Activated CD4-positive, alpha-beta T cell treated with anti-CD3 and anti-CD28 coated beads, Interleukin-2, Interleukin-4, amounts not matched to agents 100 ng/mL and 50 ng/mL, durations not matched to agents 16 hours and 8 hours (primary cell): ENCODE results near the gene SPDEF.

Source experiments
- DNase-seq: peaks from one replicate; pipeline ENCODE4 v3.0.0-alpha.2; 2020; ENCODE audit warnings: low spot score

The SPDEF gene

DNA sequence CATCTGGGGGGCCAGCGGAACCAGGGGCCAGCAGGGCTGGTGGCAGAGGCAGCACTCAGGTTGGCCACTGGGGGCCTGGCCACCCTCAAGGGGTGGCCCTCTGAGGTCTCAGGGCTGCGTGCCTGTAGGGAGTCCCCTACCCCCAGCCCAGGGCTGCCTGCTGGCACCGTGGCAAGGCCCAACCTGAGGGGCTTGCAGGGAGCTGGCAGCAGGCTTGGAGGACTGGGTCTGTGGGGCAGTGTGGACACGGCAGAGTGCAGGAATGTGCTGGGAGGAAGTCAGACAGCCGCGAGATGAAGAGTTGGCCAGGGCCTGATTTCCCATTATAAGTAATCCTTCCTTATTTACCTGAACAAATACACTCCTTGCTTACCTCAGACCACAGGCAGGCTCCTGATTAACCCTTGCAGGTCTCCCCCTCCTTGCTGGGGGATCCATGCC lies at the start of gene SPDEF:
Gene SPDEF, minus strand, starts transcription at position 299 of the 441 bp plus-strand sequence. CDS start 11,874 bp downstream, outside the sequence.
- DNase-seq, result no peak

DNA sequence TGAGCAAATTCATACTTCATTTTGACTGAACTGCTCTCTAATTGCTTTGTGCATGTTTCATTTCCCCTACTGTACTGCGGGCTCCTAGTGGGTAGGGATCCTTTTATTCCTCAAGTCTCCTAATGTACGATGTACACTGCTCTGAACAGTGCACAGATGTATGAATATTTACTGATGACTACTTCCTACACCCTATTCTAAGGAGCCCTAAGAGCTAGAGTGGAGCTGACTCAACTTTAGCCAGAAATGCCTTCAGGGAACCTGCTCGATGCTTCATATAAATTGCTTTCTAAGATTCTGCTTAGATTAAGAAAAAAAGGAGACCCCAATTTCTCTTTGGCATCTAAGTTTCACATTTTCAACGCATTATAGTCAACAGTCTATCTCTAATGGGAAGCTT lies 47.6 kb upstream of the SPDEF start:
- DNase-seq, result no peak

DNA sequence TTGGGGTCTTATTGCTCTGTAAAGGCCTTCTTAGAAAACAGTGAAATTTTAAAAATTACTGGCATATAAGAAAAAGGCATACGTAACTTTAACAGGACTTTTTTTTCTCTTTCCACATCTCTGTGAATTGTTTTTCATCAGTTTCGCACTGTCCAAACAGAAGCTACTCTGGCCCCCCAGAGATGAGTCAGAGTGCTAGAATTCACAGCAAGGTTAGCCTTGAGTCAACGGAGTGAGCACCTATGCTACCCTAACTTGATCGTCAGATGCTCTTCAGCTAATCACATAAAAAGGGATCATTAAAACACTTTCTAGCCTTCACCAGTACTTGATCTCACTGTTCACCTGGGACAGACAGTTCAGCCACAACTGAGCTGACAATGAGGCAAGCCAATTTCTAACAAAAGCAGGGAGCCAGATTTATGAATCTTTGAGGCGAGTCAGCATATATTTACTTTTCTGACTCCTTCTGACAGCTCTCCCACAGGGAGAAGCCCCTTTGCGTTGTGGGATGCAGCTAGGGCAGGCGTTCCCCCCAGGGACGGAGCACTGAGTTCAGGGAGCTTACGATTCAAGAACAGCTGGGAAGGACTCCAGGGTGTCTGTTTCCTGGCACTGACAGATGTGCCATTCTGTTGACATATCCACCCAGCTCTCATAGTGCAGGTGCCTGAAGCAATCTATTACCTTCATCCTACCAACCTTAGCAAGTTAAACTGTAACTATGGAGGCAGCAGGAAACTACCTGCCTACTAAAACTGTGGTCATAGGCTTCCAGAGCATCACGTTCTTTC lies 46.4 kb upstream of the SPDEF start:
- no peak for DNase-seq

DNA sequence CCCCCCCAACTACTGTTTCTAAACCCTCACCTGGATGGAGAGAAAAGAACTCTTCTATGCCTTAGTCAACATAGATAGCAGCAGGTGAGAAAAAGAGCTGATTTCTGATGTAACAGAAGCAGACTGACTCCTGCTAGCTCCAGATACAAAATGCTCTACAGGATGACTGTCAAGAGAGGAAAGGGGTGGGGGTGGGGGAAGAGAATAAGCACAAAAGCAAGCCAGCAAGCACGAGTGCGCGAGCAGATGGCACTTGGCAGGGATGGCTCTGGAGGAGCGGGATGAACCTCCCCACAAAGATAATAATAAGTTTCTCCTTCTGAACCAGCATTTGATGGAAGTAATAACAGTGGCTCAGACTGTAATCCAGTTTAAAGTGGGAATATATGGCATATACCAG lies 45.6 kb upstream of the SPDEF start:
- no peak for DNase-seq

DNA sequence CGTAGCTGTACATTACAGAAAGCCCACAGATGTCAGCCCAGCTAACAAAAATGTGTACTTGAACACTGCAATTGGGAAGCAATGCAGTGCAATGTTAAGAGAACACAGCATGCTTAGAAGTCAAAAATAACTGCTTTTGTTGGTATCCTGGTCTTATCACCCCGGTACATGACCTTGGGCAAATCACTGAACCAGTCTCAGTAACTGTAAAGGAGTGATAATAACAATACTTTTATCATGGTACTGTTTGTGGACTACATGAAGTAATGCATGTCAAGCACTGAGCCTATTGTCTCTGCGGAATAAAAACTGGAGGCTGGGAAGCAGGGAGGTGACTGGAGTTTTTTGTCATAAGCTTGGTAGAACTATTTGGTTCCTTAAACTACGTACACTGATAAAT lies 44.7 kb upstream of the SPDEF start:
- no peak for DNase-seq

DNA sequence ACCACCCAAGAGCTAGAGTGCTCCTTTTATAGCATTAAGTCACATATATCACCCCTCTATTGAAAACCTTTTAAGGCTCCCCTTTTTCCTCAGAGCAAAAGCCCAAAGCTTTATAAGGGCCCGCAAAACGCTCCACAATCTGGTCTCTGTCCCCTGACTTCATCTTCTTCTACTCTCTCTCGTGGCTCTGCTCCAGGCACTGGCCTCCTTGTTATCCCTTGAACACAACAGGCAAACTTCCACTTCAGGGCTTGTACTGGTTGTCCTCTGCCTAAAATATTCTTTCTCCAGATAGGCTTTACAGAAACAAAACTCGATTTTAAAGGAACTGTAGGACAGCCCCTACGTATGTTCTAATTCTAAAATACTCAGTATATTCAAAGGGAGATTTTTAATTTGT lies 44.0 kb upstream of the SPDEF start:
- no peak for DNase-seq

DNA sequence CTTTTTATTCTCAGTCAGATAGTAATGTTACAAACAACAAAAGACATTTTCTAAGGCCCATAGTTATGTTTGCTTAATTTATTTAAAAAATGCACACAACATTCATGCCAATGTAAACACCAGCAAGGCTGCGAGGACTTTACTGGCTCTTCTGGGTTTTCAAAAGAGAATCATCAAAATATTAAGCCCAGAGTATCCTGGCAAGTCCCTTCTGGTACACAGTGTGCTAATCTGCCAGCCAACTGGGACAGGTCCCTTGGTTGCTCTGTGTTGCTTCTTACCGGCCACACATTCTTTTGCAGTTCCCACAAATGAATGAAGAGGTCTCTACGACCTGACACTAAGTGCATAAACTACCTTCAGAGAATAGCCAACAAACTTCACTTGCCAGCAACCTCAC lies 42.6 kb upstream of the SPDEF start:
- DNase-seq, result no peak

DNA sequence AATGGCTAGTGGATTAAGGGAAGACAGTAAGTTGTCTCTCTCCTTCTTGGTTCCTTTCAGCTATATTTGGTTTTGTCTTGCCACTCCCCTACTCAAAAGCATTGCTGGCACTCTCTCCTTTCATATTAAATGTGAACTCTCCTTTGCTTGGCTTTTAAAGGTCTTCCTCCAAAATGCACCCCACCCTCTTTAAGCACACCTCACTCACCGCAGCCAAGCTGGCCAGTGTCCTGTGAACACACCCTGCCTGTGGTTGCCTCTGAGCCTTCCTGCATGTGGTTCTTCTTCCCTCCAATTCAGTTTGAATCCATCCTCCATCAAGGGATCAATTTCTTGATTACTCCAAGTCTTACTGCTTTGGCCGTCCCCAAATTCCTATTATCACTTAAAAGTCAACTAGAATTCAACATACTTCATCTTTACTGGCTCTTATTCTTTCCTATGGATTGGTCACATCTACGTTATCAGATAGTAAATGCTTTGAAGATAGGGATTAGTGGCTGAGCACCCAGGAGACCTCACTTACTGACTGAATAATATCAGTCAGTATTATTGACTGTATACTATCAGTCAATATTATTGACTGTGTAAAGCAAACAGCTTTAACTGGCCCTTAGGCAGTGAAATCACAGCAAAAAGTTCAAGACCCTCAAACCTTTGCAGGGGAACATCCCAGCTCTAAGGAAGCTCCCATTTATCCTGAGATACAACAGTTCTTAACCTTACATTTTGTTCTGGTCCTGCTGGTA lies 41.6 kb upstream of the SPDEF start:
- no peak for DNase-seq

DNA sequence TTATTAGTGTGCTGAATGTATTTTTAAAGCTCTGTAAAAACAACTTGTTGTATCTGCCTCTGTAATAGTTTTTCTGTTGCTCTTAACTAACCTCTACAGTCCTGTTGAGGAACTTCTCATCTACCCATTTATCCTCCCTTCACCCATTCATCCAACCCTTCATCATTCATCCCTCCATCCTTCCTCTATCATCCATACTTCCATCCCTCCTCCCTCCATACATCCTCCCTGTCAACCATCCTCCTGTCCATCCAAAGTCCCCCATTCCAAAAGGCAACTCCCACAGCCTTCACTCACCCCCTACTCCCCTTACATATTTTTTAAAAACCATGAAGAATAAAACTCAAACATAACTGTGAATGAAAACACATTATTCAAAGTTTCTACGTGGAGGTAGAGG lies 40.7 kb upstream of the SPDEF start:
- no peak for DNase-seq

DNA sequence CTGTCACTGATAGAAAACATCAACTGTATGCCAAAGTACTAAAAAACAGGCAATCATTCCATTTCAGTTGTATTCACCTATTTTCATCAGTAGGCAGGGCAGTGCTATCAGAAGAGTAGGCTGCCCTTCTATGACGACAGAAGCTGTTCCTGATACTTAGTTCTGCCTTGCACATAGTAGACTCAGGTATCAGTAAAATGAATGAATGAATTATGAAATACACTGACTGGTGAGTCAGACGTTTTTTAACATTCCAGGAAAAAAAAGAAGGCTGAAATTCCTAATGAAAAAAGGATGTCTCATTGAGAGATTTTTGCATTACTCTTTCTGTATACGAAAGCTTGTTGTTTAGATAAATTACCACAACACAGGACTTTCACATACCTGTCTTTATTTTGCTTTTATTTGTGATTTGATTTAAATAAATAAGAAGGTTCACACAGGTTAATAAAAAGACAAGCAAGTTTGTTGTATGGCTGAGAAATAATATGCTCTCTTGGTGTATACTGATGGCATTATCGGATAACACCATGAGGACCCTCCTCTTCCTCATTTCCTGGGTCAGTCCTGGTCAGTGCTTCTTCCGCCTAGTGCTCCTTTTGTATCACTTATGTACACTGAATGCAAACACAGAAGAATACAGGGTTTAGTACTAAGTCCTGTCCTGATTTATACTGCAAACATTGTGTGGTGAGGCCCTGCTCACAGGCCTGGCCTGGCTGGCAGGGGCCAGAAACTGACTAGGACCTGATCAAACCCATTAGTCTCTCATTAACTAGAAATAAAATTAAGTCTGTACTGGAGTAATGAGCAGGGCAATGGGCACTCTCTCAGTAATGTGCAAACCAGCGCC lies 39.4 kb upstream of the SPDEF start:
- DNase-seq, result no peak

DNA sequence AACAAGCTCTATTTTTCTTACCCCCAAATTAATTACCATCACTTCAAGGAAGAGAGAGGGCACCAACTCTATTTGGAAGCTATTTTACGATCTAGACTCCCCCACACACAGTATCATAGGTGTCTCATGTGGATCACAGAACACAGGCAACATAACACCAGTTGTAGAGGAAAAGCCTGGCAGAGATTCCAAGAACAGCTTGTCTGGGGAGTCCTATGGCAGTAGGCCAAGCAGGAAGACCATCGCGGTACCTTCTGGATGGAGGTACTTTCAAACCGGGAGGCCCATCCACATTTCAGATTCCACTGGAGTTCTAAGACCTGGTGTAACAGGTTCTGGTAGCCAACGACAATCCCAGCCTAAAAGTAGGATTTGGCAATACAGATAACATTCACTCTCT lies 37.6 kb upstream of the SPDEF start:
- DNase-seq, result no peak

DNA sequence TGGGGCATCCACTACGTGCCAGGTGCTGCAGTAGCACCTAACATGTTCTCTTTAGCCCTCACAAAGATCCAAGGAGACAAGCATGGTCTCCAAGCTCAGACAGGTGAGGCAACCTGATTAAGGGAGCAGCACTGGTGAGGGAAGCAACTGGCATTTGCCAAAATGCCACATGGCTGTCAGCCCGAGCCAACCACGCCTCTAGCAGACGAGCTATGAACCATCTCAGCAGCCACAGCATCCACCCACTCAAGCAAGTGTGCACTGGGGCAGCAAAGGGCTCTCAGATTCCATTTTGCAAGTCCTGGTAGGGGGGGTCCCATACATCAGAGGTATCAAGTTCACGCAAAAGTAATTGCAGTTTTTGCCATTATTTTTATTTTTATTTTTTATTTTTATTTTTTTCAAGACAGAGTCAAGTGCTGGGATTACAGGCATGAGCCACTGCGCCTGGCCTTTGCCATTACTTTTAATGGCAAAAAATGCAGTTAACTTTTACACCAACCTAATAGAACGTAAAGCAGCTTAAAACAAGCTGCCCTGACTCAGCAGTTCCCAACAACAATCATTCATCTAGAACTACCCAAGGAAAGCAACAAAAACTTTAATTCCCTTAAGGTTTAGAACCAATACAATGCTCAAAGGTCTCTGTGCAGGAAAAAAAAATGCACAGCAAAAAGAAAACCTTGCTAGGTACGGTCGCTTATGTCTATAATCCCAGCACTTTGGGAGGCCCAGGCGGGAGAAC lies 36.3 kb upstream of the SPDEF start:
- no peak for DNase-seq

DNA sequence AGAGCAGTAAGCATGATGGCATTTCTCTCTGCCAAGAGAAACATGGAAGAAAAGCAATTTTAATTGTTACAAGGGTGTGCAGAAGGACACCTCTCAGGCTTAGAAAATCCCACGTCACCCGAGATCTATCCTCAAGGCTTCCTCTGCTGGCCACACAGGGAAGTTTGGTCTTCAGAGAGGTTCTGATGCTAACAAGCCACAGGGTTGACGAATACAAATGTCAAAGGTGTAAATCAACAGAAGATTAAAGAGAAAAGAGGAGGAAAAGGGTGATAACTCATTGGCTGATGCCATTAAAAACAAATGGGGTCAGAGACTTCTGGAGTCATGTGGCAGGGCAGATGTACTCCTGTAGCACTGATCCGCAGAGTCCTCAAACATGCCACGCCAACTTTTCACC lies 33.6 kb upstream of the SPDEF start:
- no peak for DNase-seq

DNA sequence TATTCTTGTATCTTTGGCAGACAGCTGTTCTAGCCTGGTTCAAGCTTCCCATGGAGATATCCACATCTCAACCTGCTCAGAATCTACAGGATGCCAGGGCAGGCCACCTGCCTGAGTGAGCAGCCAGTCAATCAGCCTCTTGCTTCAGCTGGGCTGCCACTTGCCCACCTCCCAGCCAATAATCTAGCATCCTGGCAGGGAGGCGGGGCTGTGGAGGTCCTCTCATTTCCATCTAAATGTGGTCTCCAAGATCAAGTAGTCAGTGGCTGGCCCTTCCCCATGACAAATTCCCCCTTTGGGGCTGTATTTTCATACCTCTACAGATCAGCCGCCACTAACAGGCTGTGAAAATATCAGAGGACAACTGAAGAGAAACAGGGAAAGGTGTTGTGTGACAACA lies 33.0 kb upstream of the SPDEF start:
- no peak for DNase-seq

DNA sequence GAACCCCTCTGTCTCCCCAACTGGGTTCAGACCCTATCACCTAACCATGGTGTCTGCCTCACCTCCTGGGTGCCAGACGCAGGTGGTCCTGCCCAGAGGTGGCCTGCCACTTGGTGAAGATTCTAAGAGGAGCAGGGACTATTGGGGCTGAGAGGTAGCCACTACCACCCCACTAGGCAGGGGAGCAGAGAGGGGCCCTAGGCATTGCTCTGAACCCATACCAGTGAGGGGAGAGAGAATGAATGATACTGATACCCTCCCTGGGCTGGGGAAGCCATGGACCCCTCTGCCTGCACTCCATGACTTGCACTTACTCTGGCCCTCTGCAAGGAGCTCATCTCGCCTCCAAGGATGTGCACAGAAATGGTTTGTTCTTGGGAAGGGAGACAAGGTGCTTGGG lies 31.7 kb upstream of the SPDEF start:
- no peak for DNase-seq

DNA sequence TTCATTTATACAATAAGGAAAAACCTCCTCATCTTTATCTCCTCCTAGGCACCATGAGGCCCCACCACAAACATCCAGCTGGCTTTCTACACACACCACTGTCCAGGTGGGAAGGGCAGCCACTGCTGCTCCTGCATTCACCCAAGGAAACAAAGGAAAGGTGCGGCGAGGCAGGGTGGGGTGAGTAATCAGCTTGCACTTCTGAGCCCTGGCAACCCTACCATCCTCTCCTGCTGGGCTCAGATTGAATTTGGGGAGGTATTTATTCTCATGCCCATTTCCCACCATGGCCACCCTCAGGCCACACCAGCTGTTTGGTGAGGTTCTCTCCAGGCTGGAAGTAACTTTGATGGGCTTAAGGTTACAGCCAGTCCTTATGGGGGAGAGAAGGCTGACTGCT lies 31.2 kb upstream of the SPDEF start:
- no peak for DNase-seq

DNA sequence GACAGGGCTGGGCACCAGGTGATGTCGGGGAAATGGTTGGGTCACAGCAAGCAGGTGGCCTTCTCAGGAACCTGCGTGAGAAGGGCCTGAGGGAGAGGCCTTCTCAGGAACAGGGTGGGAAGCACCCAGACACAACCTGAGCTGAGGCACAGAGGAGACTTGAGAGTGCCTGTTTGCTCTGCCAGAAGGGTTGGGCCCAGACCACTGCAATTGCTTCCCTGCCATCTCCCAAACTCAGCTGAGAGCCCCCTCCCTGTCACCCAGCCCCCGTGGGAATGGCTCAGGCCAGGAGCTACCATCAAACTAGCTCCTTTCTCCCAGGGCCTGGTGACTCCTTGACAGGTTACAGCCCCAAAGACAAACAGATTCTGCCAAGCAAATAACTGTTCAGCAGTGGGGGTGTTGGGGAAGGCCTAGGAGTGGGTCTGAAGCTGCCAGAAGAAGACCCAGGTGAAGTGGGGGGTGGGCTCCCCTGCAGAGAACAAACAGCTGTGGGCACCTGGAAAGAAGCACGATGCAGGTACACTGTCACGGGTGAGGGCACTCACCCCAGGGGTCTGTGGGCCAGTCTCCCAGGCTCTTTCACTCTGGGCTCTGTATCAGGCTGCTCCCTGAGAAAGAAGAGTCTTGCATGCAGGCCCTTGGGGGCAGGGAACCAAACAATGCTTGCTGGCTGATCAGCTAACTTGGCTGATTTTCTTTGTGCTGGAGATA lies 30.4 kb upstream of the SPDEF start:
- no peak for DNase-seq

DNA sequence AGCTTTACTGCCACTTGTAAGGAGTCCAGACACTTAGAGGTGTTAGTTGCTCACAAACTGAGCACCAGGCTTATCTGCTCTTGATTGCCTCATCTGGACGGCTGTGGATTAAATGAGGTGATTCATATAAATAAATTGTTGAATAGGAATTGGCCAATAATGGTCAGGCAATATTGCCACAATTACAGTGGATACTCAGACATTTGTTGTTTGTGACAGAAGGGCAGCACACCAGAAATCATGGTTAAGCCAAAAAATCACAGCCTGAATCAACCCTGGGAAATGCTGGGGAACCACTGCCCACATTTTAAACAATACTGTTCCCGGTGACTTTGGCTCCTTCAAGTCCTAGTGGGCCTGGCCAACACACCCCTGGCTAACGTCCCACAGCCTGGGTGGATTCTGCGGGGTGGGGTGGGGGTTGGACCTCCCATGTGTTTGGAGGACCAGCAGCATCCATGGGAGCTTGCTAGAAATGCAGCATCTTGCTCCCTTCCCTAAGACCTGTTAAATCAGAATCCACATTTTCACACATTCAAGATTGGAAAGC lies 29.5 kb upstream of the SPDEF start:
- no peak for DNase-seq

DNA sequence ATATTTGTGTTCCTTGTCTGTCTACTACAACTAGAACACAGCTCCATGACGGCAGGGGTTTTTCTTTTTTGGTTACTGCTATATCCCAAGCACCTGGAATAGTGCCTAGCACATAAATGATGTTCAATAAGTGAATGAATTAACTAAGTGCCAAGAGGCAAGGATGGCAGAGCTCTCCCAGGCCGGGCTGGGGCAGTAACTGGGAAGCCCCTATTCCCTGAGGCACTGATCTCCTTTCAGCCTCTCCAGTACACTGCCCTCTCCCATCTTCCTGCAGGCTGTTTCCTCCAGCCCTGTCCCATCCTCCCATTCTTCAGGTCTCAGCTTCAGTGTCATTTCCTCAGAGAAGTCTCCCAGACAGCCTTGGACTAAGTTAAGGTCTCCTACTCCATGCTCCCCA lies 29.0 kb upstream of the SPDEF start:
- DNase-seq, result no peak

DNA sequence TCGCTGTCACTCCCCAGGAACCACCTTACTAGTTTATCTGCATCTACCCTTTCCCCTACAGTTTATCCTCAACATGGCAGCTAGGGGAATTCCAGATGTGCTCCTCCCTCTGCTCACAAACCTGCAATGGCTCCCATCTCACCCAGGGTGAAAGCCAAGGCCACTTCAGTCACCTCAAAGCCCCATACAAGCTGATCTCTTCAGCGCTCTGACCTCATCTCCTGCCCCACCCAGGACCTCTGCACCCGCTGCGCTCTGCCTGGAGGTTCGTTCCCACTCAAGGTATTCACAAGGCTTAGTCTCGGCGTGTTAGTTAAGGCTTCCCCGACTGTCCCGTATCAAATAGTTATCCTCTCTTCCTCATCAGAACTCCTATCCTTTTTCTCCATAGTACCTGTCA lies 28.6 kb upstream of the SPDEF start:
- DNase-seq, result no peak
